OCI-LY7 (cell line): Measurements from ENCODE around the gene AGPAT3. TPM values are rescaled to one million over a fixed set of nuclear protein-coding genes. Genes with fewer than 3 reads are reported as not detected.

Experiments
- BruUV-seq: library from RNA; stranded (reverse); fragments of 400-500 nt; replicated peaks from 2 replicates; lab custom pipeline; 2021; lab: Mats Ljungman, UMichigan
- CTCF ChIA-PET: fragments of 300-600 bp; sonication (Branson Sonifier 250); formaldehyde crosslinking; loops from one replicate; lab custom pipeline; 2022; ENCODE audit warnings: antibody characterized with exemption; ENCODE audit not compliant: unreplicated experiment; lab: Charles Lee
- POLR2A ChIA-PET: fragments of 300-600 bp; sonication (Branson Sonifier 250); formaldehyde crosslinking; loops from one replicate; lab custom pipeline; 2022; ENCODE audit warnings: antibody characterized with exemption; lab: Charles Lee
- DNase-seq: peaks from one replicate; pipeline ENCODE4 v3.0.0-alpha.2; 2015; ENCODE audit warnings: low spot score
- H2AFZ ChIP-seq: fragments of 200-600 bp; sonication (generic), shearing (Covaris generic); 2 replicates; pipeline ENCODE4 v1.6.1; 2014; ENCODE audit warnings: mild to moderate bottlenecking, antibody characterized with exemption, low read length, moderate library complexity
- H3K27ac ChIP-seq: fragments of 200-600 bp; sonication (generic); 2 replicates; pipeline ENCODE4 v1.5.1; 2014; ENCODE audit warnings: mixed run types, low read depth, mild to moderate bottlenecking, moderate library complexity, low read length, inconsistent platforms; ENCODE audit not compliant: poor library complexity, severe bottlenecking
- H3K36me3 ChIP-seq: fragments of 200-600 bp; sonication (generic); 2 replicates; pipeline ENCODE4 v1.6.1; 2014; ENCODE audit warnings: mild to moderate bottlenecking, antibody characterized with exemption, low read length, moderate library complexity, mixed read lengths; ENCODE audit not compliant: insufficient read depth
- H3K4me1 ChIP-seq: fragments of 200-600 bp; sonication (generic); 2 replicates; pipeline ENCODE4 v1.5.1; 2014; ENCODE audit warnings: mild to moderate bottlenecking, low read length; ENCODE audit not compliant: insufficient read depth, poor library complexity, severe bottlenecking
- H3K4me2 ChIP-seq: fragments of 200-600 bp; sonication (generic); 2 replicates; pipeline ENCODE4 v1.6.1; 2014; ENCODE audit warnings: mild to moderate bottlenecking, low read length
- H3K4me3 ChIP-seq: fragments of 200-600 bp; sonication (generic); 2 replicates; pipeline ENCODE4 v1.5.1; 2014; ENCODE audit warnings: mild to moderate bottlenecking, low read depth, low read length; ENCODE audit not compliant: poor library complexity, severe bottlenecking
- H3K79me2 ChIP-seq: fragments of 200-600 bp; sonication (generic); 2 replicates; pipeline ENCODE4 v1.6.1; 2016; ENCODE audit warnings: low read depth, mild to moderate bottlenecking, low read length, moderate library complexity, mixed read lengths; ENCODE audit not compliant: insufficient read depth
- H3K9me2 ChIP-seq: fragments of 200-600 bp; sonication (generic); 2 replicates; pipeline ENCODE4 v1.6.1; 2016; ENCODE audit warnings: mild to moderate bottlenecking, low read length, mixed read lengths; ENCODE audit not compliant: insufficient read depth
- H3K9me3 ChIP-seq: fragments of 200-600 bp; sonication (generic); 2 replicates; pipeline ENCODE4 v1.6.1; 2014; ENCODE audit warnings: mild to moderate bottlenecking, mixed run types, low read length, mixed read lengths
- H4K20me1 ChIP-seq: fragments of 200-600 bp; sonication (generic); 2 replicates; pipeline ENCODE4 v1.6.1; 2014; ENCODE audit warnings: mild to moderate bottlenecking, antibody characterized with exemption, low read length, moderate library complexity, mixed read lengths; ENCODE audit not compliant: insufficient read depth
- EZH2phosphoT487 ChIP-seq: fragments of 200-600 bp; sonication (generic); IDR thresholded peaks from 2 replicates; pipeline ENCODE4 v1.6.1; 2018; ENCODE audit warnings: low read depth, borderline replicate concordance, mild to moderate bottlenecking, mixed run types, antibody characterized with exemption, low read length, moderate library complexity, mixed read lengths
- intact Hi-C: fragments of 100-400 bp; cut with micrococcal nuclease; formaldehyde crosslinking; loops from one replicate; pipeline ENCODE4 v1.10.0; 2022; ENCODE audit not compliant: unreplicated experiment
- total RNA-seq, 2 experiments: library from RNA; depleted of rRNA in 1 of 2; stranded (reverse); fragments of >200 nt in 1 of 2; shearing (Covaris generic) in 1 of 2; gene quantifications; 2 replicates each; pipeline ENCODE4 v1.2.3, GENCODE V29; 2014 to 2022
- TF ChIP-seq, protein P1 (sequence below): fragments of 200-600 bp; sonication (generic); conservative IDR thresholded peaks from 2 replicates; pipeline ENCODE4 v1.5.1; 2014; ENCODE audit warnings: mild to moderate bottlenecking, antibody characterized with exemption, low read length, moderate library complexity, mixed read lengths

The AGPAT3 gene
- total RNA-seq, 2 experiments from 2014 or later = 9.2 to 33.4 TPM

DNA sequence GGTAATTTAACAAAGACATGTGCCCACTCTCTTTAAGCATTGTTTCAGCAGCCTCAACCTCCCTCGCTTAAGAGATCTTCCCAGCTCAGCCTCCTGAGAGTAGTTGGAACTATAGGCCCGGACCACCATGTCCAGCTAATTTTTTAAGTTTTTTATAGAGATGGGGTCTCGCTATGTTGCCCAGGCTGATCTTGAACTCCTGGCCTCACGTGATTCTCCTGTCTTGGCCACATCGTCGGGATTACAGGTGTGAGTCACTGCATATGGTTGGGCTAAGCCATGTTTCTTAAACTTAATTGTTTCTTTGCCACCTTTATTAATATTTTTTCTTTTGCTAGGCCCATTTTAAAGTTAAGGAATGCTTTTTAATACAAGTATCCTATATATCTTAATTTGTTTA, 18.6 kb upstream of the AGPAT3 start:
- H3K36me3 ChIP-seq = no peaks in the 10 kb centered on the region
- H2AFZ ChIP-seq = no peak overlapping the region
- H3K9me3 ChIP-seq = no peaks in the 10 kb centered on the region
- BruUV-seq = no TSS peak
- H4K20me1 ChIP-seq = no peaks in the 10 kb centered on the region
- no peak overlapping the region for H3K4me3 ChIP-seq
- ChIA-PET POLR2A (no interaction called here), CTCF (no interaction called here)
- no peak overlapping the region for H3K27ac ChIP-seq
- TF ChIP-seq EZH2phosphoT487 = no peak
- TF ChIP-seq, protein P1, sequence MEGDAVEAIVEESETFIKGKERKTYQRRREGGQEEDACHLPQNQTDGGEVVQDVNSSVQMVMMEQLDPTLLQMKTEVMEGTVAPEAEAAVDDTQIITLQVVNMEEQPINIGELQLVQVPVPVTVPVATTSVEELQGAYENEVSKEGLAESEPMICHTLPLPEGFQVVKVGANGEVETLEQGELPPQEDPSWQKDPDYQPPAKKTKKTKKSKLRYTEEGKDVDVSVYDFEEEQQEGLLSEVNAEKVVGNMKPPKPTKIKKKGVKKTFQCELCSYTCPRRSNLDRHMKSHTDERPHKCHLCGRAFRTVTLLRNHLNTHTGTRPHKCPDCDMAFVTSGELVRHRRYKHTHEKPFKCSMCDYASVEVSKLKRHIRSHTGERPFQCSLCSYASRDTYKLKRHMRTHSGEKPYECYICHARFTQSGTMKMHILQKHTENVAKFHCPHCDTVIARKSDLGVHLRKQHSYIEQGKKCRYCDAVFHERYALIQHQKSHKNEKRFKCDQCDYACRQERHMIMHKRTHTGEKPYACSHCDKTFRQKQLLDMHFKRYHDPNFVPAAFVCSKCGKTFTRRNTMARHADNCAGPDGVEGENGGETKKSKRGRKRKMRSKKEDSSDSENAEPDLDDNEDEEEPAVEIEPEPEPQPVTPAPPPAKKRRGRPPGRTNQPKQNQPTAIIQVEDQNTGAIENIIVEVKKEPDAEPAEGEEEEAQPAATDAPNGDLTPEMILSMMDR = no peak
- no peaks in the 10 kb centered on the region for H3K79me2 ChIP-seq
- no peak for DNase-seq
- intact Hi-C loops = no loop called here
- H3K4me1 ChIP-seq = peaks cover 5% of the 10 kb centered on the region
- no peak overlapping the region for H3K4me2 ChIP-seq
- no peaks in the 10 kb centered on the region for H3K9me2 ChIP-seq

- no peak overlapping the region for H3K4me3 ChIP-seq
- H3K4me1 ChIP-seq = peaks cover 5% of the 10 kb centered on the region
- no peaks in the 10 kb centered on the region for H3K9me2 ChIP-seq
- no peak for DNase-seq
- TF ChIP-seq EZH2phosphoT487 = no peak
- TF ChIP-seq, protein P1 = no peak
- intact Hi-C loops = no loop called here
- H2AFZ ChIP-seq = no peak overlapping the region
- H3K9me3 ChIP-seq = no peaks in the 10 kb centered on the region
- H3K36me3 ChIP-seq = no peaks in the 10 kb centered on the region
- no peaks in the 10 kb centered on the region for H4K20me1 ChIP-seq
- ChIA-PET CTCF (interaction anchor here (0.5 kb wide), 1 partner anchor 11 kb away, joined by 3 read pairs; no protein-coding TSS in a partner anchor), POLR2A (no interaction called here)
- no peak overlapping the region for H3K4me2 ChIP-seq
- BruUV-seq = no TSS peak
- no peaks in the 10 kb centered on the region for H3K79me2 ChIP-seq
- no peak overlapping the region for H3K27ac ChIP-seq
These were observed 17.7 kb upstream of the AGPAT3 start for GRCh38 chr21:43847301-43847700.

DNA sequence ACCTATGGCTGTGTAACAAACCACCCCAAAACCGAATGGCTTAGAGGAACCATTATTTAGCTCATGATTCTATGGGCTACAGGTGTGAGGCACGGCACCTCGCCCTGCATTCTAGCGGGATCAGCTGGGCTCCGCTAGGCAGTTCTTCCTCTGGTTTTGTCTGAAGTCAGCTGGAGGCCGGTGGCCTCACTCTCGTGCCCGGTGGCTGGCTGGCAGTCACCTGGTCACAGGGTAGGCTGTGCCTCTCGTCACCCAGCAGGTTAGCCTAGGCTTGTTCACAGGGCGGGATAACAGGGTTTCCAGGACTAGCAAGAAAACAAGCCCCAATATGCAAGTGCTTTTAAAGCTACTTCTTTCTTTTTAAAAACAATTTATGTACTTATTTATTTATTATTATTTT, 16.3 kb upstream of the AGPAT3 start:
- Histone ChIP-seq H3K4me2 (no peak overlapping the region), H3K79me2 (no peaks in the 10 kb centered on the region), H3K27ac (no peak overlapping the region), H3K9me2 (no peaks in the 10 kb centered on the region), H3K4me1 (no peaks in the 10 kb centered on the region), H2AFZ (no peak overlapping the region), H3K4me3 (no peak overlapping the region), H4K20me1 (no peaks in the 10 kb centered on the region), H3K9me3 (no peaks in the 10 kb centered on the region), H3K36me3 (no peaks in the 10 kb centered on the region)
- POLR2A ChIA-PET = no interaction called here
- no peak for TF ChIP-seq EZH2phosphoT487
- TF ChIP-seq, protein P1 = no peak
- BruUV-seq = no TSS peak
- CTCF ChIA-PET = no interaction called here
- intact Hi-C loops = no loop called here
- no peak for DNase-seq
